ENCODE results near the gene SBNO2.

SBNO2 gene

DNA sequence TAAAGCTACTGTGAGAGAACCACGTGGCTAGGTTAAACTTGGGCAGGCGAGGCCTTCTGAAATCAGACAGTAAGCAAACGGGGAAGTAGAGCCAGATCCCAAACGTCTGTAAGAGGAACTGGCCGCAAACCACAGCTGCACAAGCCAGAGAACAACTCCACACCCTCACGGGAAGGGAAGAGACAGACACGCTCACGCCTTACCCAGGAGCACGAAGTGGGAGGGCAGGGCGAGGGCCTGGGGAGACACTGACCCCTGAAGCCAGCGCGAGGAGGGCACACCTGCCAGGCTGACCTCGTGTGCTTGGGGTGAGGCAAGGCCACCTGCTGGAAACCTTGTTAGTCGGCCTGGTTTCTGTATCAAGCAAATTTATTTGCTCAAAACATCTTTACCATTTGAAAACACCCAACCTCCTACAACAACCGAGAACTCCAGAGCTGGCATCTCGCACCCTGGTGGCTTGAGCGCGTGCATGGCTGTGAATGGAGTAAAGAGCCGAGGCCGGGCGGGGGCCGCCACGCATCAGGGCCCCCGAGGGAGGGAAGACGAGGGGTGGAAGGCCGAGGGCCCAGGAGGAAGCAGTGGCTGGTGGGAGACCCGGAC is 86.2 kb downstream of the SBNO2 start:
- no peak for DNase-seq (ENCODE audit: low read depth)

DNA sequence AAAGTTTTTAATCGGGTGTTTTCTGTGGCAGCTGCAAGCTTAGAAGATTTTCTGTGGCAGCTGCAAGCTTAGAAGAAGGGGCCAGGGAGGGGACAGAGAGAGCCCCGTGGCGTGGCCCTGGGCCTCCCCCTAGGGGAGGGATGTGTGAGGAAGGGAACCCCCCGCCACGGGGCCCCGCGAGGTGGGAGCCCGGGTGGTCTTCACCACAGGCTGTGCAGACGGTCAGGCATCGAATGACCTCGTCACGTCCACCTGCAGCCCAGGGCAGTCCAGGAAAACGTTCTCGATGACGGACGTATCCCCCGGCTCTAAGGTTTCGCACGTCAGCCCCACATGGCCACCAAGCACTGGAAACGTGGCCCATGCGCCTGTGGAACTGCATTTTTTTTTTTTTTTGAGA is 87.5 kb downstream of the SBNO2 start:
- DNase-seq (ENCODE audit: low read depth): no peak

DNA sequence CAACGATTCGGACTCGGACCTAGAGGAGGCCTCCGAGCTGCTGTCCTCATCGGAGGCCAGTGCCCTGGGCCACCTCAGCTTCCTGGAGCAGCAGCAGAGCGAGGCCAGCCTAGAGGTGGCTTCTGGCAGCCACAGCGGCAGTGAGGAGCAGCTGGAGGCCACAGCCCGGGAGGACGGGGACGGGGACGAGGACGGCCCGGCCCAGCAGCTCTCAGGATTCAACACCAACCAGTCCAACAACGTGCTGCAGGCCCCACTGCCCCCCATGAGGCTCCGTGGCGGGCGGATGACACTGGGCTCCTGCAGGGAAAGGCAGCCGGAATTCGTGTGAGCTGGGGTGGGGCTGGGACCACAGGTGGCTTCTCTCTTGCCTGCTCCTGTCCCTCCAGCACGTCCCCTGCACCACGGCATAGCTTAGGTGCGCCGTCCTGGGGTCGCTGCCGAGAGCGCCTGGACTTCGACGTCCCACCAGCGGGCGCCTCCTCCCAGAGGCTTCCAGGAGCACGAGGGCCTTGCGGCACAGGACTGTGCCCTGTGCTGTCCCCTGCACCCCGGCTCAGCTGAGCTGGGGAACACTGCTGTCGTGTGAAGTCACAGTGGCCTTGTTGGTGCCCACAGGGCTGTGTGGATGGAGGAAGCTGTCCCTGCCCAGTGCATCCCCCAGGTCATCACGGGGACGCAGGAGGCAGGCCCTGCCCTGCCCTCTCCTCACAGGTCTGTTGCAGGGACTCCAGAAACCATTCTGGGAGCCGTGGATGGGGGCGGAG is 88.2 kb downstream of the SBNO2 start:
- DNase-seq (ENCODE audit: low read depth): no peak

DNA sequence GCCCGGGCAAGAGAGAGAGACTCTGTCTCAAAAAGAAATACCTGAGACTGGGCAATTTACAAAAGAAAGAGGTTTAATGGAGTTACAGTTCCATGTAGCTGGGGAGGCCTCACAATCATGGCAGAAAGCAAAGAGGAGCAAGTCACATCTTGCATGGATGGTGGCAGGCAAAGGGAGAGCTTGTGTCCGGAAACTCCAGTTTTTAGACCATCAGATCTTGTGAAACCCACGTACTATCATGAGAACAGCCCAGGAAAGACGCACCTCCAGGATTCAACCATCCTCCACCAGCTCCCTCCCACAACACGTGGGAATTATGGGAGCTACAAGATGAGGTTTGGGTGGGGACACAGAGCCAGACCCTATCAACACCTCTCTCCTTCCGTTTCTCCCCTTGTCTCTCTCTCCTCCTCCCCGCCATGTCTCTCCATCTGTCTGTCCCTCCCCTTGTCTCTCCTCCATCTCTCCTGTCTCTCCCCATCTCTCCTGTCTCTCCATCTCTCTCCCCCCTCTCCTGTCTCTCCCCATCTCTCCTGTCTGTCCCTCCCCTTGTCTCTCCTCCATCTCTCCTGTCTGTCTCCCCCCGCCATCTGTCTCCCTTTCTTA is 88.9 kb downstream of the SBNO2 start:
- DNase-seq (ENCODE audit: low read depth): no peak

DNA sequence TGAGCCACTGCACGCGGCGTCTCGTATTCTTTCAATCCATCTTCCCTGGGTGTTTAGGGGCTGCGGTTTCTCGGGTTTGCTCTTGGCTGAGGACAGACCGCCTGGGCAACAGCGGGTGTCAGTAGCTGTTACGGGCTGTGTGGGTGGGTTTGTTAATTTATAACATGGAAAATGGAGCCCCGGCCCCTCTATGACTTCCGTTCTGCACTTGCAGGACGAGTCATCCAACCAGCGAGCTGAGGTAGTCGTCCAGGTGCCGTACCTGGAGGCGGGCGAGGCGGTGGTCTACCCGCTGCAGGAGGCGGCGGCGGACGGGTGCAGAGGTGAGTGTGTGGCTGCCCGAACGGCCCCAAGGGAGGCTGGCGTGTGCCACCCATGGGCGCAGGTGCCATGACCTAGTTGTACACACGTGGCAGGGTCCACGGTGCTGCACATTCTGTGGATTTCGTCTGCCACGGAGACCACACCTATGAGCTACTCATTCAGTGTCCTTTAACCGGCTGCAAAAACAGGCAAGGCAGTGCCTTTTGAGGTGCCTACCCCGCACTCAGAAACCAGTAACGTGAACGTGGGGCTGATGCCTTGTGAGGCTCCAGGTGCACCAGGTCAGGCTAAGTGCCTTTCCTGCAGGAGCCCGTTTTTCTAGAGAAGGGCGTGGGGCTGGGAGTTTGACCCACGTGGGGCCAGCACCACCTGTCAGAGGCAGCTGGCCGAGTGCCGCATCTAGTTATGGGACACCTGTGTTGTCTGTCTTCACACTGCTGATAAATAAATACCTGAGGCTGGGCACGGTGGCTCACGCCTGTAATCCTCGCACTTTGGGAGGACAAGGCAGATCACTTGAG is 89.8 kb downstream of the SBNO2 start:
- no peak for DNase-seq (ENCODE audit: low read depth)

DNA sequence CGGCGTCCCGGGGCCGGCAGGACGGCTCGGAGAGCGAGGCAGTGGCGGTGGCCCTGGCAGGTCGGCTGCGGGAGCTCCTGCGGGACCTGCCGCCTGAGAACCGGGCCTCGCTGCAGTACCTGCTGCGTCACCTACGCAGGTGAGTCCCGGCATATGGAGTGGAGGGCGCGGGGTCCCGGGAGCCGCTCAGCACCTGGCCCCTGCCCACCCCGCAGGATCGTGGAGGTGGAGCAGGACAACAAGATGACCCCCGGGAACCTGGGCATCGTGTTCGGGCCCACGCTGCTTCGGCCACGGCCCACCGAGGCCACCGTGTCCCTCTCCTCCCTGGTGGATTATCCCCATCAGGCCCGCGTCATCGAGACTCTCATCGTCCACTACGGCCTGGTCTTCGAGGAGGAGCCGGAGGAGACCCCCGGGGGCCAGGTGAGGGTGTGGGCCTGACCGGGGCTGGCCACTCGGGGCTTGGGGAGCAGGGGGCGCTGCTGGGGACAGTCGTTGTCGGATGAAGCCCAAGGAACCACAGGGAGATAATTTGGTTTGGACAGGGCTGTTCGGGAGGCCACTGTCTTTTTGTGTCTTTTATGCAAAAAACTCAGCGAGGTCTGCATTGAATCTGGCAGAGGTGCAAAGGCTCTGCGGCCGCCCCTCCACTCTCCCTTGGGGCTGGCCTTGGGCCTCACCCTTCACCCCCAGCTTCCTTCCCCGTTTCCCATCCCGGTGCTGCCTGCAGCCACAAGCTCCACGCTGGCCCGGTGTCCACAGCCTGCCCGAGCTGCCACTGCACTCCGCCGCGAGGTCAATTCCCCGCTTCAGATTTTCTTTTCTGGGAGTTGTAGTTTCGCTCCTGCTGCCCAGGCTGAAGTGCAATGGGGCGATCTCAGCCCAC is 90.9 kb downstream of the SBNO2 start:
- DNase-seq (ENCODE audit: low read depth): no peak

DNA sequence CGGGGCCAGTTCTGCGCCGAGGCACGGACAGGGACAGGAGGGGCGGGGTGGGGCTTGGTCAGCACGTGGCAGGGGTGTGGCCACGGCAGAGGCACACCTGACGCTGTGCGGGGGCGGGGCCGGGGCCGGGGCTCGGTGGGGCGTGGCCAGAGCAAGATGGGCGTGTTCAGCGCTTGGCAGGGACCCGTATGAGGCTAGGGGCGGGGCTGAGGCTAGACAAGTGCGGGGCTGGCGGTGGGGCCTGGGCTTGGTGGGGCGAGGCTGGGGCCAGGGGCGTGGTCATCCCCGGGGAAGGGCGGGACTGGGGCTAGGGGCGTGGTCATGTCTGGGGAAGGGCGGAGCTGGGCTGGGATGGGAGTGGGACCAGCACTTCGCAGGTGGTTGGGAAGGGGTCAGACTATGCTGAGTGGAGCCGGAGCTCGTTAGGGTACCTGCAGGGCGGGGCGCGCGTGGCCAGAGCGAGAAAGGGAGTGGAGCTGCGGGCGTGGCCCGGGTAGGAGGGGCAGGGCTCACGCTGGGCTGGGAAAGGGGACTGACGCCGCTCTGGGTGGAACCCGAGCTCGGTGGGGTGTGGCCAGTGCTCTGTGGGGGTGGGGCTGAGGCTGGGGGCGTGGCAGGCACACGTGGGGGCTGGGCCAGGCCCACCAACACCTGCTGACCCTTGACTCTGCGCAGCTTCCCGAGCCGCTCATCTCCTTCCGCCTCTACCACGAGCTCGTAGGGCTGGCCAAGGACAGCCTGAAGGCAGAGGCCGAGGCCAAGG is 91.7 kb downstream of the SBNO2 start:
- DNase-seq (ENCODE audit: low read depth): no peak

DNA sequence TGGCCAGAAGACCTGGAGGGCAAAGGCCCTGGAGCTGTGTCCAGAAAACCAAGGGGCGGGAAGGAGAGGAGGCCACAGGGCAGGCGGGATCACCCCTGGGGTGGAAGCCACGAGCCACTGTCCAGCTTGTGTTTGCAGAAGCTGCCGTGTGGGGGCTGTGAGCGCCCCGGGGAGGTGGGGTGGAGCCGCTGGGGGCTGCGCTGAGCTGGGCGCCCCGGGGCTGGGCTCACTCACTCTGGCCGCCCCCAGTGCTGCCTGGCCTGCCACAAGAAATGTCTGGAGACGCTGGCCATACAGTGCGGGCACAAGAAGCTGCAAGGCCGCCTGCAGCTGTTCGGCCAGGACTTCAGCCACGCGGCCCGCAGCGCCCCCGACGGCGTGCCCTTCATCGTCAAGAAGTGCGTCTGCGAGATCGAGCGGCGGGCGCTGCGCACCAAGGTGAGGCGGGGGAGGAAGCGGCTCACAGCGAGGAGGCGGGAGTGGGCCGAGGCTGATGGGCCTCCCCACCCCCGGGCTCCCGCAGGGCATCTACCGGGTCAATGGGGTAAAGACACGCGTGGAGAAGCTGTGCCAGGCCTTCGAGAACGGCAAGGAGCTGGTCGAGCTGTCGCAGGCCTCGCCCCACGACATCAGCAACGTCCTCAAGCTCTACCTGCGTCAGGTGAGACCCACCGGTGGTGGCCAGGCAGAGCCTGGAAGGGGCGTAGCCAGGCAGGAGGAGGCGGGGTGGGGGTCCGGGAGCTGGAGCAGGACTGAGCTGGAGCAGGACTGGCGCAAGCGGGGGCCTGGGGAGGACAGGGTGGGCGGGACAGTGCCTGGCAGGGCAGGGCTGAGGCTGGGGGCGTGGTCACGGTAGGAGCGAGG is 92.5 kb downstream of the SBNO2 start:
- no peak for DNase-seq (ENCODE audit: low read depth)

DNA sequence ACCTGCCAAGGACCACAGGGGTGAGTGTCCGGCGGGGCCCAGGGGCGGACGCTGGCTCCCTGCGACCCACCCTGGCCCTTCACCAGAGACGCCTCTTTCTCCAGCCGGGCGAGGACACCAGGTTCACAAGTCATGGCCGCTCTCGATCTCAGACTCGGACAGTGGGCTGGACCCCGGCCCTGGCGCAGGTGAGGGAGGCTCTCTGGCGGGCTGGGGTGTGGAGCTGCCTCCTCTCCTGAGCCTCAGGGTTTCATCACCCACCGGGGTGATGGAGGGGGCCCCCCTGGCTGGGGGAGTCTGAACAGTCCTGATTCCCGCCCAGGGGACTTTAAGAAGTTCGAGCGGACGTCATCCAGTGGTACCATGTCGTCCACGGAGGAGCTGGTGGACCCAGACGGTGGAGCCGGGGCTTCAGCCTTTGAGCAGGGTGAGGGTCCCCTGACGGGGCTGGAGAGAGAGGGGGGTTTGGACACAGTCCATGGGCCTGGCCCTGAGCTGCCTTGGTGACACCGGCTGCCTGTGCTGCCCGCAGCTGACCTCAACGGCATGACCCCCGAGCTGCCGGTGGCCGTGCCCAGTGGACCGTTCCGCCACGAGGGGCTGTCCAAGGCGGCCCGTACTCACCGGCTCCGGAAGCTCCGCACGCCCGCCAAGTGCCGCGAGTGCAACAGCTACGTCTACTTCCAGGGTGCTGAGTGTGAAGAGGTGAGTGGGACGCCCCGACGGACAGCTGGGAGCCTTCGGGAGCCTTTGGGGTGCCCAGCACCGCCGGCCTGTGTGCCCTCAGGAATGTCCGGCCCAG is 93.5 kb downstream of the SBNO2 start:
- no peak for DNase-seq (ENCODE audit: low read depth)

DNA sequence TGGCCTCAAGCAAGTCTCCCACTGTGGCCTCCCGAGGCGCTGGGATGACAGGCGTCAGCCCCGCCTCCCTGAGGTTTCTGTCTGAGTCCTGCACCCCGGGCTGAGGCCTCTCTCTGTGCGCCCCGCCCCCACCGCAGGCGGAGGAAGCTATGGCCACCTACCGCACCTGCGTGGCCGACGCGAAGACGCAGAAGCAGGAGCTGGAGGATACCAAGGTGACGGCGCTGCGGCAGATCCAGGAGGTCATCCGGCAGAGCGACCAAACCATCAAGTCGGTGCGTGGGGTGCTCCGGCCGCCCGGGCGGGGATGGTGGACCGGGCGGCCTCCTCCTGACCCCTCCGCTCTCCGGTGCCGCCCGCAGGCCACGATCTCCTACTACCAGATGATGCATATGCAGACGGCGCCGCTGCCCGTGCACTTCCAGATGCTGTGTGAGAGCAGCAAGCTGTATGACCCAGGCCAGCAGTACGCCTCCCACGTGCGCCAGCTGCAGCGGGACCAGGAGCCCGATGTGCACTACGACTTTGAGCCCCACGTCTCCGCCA is 94.4 kb downstream of the SBNO2 start:
- no peak for DNase-seq (ENCODE audit: low read depth)

DNA sequence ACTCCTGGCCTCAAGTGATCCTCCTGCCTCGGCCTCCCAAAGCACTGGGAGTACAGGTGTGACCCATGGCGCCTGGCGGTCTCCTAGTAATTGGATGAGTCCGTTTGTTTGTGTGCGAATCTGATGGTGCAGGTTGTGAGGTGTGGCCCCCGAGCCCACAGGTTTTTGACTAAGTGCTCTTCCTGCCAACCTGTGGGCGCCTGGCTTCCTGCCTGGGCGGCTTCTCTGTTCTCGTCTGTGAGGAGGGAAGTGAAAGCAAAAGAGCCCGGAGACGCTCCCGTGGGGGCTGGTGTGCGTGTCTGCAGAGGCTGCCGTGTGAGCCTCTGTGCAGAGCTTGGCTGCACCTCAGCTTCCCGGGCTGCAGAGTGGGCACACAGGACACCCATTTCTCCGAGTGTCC is 97.1 kb downstream of the SBNO2 start:
- DNase-seq (ENCODE audit: low read depth): no peak

DNA sequence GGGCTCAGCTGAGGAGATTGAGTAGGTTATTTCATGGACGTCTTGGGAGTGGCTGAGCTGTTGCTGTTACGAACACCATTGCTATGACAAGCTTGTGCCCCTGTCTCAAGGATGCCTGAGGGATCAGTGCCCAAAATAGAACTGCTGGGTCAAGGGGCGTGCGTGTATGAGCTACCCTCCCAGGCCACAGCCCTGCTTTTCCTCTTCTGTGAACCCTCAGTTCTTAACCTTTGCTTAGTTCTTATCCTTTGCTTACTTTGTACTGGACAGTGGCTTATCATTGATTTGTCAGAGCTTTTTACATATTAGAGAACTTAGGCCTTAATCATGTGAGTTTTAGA is 98.1 kb downstream of the SBNO2 start:
- DNase-seq (ENCODE audit: low read depth): no peak

DNA sequence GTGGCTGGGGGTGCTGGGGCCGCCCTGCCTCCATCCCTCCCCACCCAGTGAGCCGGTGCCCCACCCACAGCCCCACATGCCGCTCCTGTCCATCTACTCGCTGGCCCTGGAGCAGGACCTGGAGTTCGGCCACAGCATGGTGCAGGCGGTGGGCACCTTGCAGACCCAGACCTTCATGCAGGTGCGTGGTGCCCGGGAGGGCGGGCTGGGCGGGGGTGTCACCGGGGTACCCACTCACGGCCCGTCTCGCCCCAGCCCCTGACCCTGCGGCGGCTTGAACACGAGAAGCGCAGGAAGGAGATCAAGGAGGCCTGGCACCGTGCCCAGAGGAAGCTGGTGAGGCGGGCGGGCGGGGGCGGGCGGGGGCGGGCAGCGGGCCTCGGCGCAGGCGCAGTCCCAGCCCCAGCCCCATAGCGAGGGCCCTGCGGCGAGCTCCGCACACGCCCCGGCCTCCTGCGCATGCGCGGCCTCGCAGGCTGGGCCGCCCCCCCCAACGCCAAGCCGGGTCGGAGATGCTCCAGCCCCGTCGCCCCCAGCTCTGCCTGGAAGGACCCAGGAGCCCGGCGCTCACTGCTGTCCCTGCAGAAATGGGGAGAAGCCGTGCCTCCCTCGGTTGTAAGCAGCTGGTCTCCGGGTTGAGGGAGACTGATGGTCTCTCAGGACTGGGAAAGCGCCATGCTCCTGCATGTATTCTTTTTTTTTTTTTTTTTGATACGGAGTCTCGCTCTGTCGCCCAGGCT is 99.4 kb downstream of the SBNO2 start:
- no peak for DNase-seq (ENCODE audit: low read depth)

DNA sequence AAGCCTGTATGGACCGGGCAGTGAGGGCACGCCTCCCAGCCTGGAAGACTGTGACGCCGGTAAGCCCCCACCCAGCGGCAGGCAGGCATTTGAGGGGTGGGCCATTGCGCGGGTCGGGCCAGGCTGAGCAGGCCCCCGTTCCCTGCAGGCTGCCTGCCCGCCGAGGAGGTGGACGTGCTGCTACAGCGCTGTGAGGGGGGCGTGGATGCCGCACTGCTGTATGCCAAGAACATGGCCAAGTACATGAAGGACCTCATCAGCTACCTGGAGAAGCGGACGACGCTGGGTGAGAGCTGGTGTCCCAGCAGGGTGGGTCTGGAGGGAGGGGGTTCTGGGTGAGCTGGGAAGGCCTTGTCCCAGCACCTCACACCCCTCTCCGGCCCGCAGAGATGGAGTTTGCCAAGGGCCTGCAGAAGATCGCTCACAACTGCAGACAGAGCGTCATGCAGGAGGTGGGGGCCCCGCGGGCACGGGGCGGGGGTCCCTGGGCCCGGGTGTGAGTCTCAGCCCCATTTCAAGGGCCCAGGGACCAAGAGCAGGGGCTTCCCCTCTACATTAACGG is 100.0 kb downstream of the SBNO2 start:
- DNase-seq (ENCODE audit: low read depth): no peak

DNA sequence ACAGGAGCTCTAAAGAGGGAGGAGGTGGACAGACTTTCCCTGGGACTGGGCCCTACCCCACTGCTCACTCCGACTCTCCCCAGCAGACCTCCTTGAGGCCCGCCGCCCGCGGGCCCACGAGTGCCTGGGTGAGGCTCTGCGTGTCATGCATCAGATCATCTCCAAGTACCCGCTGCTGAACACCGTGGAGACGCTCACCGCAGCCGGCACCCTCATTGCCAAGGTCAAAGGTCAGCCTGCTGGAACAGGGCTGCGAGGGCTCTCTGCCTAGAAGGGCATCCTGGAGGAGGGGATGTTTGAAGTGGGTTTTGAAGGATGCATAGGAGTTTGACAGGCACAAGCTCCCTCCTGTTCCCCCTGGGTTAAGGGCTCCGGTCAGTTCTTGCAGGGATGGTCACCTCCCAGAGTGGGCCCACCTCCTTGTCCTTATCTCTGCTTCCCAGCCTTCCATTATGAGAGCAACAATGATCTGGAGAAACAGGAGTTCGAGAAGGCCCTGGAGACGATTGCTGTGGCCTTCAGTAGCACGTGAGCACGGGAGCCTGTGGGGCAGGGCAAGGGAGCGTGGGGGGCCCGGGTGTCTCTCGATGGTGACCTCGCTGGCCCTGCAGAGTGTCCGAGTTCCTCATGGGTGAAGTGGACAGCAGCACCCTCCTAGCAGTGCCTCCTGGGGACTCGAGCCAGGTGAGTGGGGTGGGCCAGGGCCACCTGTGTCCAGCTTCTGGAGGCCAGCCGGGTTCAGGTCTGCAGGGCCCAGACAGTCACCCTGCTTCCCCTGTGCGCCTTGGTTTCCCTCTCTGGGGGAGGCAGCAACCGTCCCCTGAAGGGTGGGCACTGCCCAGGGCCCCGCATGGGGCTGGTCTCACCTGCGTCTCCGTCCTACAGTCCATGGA is 100.8 kb downstream of the SBNO2 start:
- DNase-seq (ENCODE audit: low read depth): no peak

DNA sequence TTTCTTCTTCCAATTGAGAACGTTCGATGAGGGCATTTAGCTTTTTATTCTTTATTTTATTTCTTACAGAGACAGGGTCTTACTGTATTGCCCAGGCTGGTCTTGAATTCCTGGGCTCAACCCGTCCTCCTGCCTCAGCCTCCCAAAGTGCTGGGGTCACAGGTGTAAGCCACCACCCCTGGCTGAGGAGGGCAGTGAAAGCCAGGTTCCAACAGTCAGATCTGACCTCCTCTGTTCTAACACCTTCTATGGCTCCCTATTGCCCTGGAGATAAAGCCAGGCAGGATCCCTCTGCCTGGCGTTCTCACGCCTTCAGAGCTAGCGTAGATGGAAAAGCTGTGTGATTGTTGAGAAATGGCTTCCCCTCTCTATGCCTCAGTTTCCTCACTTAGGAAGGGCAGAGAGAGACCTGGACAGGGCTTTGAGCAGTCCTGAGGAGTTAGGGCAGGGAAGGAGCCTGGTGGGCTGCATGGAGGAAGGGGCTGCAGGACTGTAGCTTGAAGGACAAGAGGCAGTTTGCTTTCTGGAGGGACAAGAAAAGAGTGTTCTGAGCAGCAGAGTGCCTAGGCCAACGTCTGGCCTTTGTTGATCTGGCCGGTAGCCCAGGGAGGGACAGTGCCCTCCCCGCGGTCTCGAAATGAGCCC is 101.6 kb downstream of the SBNO2 start:
- no peak for DNase-seq (ENCODE audit: low read depth)

All from HS-5 (cell line).